ENCODE measurements around the gene MYL2. TPM values are rescaled to one million over a fixed set of nuclear protein-coding genes. Genes with fewer than 3 reads are reported as not detected.

MYL2 gene
- 0.33 and 0.86 TPM in 2 replicates for total RNA-seq

GRCh38 chr12:110920324-110920910 lies at the start of gene MYL2:
MYL2 (minus strand) TSS chr12:110920579; CDS start chr12:110920529, 50 bp downstream.

Other genes starting within 250 kb of the MYL2 start
- gene HVCN1, start 231.5 kb downstream of the MYL2 start, total RNA-seq = 4.9 and 5.6 TPM in 2 replicates
- gene PPP1CC, start 177.7 kb downstream of the MYL2 start, total RNA-seq = 85.6 and 113 TPM in 2 replicates
- not detected in 2 replicates for gene CCDC63, start 73.6 kb downstream of the MYL2 start, total RNA-seq
- not detected in 2 replicates for gene CUX2, start 113.6 kb upstream of the MYL2 start, total RNA-seq

All from dermis lymphatic vessel endothelial cell (primary cell).